Body of pancreas (tissue), 4 donors: ENCODE results near the gene SLC6A9.

ENCODE experiments used
- CTCF ChIP-seq, 7 experiments: fragments of 450-650 bp in 4 of 7; fragments of 200-600 bp in 3 of 7; sonication (generic) in 3 of 7; IDR thresholded peaks; one replicate each; pipeline ENCODE4 v1.5.1; 2016 to 2019; ENCODE audit warnings: antibody characterized with exemption in 7 of 7
- POLR2A ChIP-seq, 3 donors: fragments of 450-650 bp; IDR thresholded peaks; one replicate each; pipeline ENCODE4 v1.6.1; 2016; ENCODE audit warnings: antibody characterized with exemption in 3 of 3, mild to moderate bottlenecking in 2 of 3

- TF ChIP-seq CTCF (IDR thresholded peaks at IDR 0.05) (no peak), POLR2A (IDR thresholded peaks at IDR 0.05) (no peak)
Measured at GRCh38 chr1:44048532-44049215, 17.4 kb upstream of the SLC6A9 start.
